DOHH2 (cell line): ENCODE measurements around the gene SMIM5.

Experiments used
- CTCF ChIP-seq: fragments of 200-600 bp; sonication (generic); IDR thresholded peaks from one replicate; pipeline ENCODE4 v1.5.1; 2014; ENCODE audit warnings: antibody characterized with exemption, mild to moderate bottlenecking, low read depth, low read length; ENCODE audit not compliant: poor library complexity, severe bottlenecking
- EZH2phosphoT487 ChIP-seq: fragments of 200-600 bp; sonication (generic); IDR thresholded peaks from 2 replicates; pipeline ENCODE4 v1.6.1; 2017; ENCODE audit warnings: borderline replicate concordance, mild to moderate bottlenecking, antibody characterized with exemption, low read length, moderate library complexity, mixed read lengths

GRCh38 chr17:75589919-75590303 is 43.3 kb upstream of the SMIM5 start:
- no peak for TF ChIP-seq CTCF
- no peak for TF ChIP-seq EZH2phosphoT487
